RPMI7951 (cell line): ENCODE data around the gene MED26. TPM values are rescaled to one million over a fixed set of nuclear protein-coding genes. Genes with fewer than 3 reads are reported as not detected.
A peak's percentile ranks its signal among the peaks of the same experiment; 100 is the strongest.
"Not testable (repeated sequence)": the region's sequence is repeated elsewhere in the genome, so short reads cannot be mapped to it uniquely, and the experiment has no call there.

ENCODE experiments used
- DNase-seq: peaks from one replicate; pipeline ENCODE4 v3.0.0-alpha.2; 2012; ENCODE audit warnings: low read depth
- total RNA-seq: library from RNA; depleted of rRNA; stranded (reverse); fragments of >200 nt; shearing (Covaris generic); gene quantifications from 2 replicates; pipeline ENCODE4 v1.2.3, GENCODE V29; 2014; rRNA removed

MED26 gene, protein sequence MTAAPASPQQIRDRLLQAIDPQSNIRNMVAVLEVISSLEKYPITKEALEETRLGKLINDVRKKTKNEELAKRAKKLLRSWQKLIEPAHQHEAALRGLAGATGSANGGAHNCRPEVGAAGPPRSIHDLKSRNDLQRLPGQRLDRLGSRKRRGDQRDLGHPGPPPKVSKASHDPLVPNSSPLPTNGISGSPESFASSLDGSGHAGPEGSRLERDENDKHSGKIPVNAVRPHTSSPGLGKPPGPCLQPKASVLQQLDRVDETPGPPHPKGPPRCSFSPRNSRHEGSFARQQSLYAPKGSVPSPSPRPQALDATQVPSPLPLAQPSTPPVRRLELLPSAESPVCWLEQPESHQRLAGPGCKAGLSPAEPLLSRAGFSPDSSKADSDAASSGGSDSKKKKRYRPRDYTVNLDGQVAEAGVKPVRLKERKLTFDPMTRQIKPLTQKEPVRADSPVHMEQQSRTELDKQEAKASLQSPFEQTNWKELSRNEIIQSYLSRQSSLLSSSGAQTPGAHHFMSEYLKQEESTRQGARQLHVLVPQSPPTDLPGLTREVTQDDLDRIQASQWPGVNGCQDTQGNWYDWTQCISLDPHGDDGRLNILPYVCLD
- total RNA-seq = 3.4 and 5.0 TPM in 2 replicates

DNA sequence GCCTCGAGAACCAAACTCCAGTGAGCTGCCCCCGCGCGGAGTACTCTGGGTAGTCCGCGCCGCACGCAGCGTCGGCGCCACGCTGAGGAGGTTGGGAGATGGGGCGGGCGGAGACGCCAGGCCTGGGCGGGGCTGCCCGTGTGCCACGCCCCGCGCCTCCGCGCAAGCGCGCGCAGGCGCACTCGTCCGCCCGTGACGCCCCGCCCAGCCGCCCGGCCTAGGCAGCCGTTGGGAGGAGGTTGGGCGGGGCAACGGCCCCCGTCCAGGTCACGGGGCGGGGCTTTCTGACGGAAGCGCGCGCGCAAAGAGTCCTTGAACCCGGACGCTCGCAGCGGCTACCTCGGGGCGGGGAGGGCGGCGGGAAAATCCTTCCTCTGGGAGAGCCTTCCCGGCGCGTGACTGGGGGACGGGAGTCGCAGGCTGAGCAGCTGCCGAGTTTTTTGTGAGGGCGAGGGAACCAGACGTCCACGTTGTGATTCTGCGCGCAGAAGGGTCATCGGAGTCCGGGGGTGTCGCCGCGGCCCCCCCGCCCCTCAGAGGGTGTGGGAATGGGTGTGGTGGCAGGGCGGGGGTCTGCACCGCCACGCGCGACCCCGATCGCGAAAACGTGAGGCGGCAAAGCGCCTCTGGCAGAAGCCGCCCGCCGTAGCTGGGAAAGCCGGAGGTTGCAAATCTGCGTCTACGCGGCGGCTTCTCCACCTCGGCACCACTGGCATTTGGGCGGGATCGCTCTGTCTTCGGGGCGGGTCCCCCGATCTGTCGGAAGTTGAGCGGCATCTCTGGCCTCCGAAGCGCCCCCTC, at the start of gene MED26:
Gene MED26 (minus strand): TSS at position 22 of the 801 bp plus-strand sequence. CDS start 261 bp downstream, outside the sequence.
- DNase-seq = peak; percentile 89

DNA sequence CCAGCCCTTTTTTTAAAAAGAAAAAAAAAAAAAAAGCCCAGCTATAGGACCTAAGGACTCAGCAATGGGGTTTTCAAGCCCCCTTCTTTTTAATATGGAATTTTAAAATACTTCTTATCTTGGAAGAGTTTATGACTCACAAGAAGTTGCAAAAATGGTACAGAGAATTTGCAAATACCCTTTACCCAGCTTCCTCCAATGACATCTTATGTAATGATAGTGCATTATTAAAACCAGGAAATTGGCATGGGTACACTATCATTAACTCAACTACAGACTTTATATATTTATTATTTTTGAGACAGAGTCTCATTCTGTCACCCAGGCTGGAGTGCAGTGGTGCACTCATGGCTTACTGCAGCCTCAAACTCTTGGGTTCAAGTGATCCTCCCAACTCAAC, 49.1 kb upstream of the MED26 start:
- no peak for DNase-seq

DNA sequence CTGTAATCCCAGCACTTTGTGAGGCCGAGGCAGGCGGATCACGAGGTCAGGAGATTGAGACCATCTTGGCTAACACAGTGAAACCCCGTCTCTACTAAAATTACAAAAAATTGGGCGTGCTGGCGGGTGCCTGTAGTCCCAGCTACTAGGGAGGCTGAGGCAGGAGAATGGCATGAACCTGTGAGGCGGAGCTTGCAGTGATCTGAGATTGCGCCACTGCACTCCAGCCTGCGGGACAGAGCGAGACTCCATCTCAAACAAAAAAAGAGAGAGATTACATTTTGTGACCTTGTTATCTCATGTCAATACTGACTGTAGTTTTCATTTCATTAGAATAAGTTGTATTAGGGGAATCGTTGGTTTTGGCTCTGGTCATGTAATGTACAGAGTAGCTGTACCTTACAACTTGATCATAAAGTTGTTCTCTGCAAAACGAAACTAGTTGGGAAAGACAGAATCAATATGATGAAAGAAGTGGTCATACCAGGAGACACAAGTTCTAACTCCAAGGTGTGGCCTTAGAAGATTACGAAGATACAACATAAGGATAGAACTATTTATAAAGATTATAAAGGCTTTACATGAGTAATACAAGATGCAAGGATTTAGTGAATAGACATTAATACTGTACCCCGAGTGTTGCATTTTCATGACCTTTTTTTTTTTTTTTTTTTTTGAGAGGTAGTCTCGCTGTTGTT, 48.2 kb upstream of the MED26 start:
- DNase-seq = no peak

DNA sequence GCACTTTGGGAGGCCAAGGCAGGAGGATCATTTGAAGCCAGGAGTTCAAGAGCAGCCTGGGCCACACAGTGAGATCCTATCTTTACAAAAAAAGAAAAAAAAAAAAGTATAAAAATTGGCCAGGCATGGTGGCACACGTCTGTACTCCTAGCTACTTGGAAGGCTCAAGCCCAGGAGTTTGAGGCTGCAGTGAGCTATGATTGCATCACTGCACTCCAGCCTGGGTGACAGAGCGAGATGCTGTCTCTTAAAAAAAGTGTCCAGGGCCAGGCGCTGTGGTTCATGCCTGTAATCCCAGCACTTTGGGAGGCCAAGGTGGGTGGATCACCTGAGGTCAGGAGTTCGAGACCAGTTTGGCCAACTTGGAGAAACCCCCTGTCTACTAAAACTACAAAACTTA, 45.8 kb upstream of the MED26 start:
- not testable (repeated sequence) for DNase-seq

DNA sequence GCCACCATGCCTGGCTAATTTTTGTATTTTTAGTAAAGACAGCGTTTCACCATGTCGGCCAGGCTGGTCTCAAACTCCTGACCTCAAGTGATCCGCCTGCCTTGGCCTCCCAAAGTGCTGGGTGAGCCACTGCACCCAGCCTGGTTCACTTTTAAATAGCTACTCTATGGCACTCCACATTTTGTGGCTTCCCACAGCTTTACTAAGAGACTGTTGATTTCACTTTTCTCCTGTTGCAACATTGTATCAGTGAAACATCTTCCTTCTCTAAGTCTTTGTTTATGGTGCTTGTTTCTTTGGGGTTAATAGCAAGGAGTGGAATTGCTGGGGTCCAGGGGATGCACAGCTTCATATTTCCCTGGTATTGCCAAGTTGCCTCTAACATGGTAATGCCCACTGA, 45.2 kb upstream of the MED26 start:
- no peak for DNase-seq

DNA sequence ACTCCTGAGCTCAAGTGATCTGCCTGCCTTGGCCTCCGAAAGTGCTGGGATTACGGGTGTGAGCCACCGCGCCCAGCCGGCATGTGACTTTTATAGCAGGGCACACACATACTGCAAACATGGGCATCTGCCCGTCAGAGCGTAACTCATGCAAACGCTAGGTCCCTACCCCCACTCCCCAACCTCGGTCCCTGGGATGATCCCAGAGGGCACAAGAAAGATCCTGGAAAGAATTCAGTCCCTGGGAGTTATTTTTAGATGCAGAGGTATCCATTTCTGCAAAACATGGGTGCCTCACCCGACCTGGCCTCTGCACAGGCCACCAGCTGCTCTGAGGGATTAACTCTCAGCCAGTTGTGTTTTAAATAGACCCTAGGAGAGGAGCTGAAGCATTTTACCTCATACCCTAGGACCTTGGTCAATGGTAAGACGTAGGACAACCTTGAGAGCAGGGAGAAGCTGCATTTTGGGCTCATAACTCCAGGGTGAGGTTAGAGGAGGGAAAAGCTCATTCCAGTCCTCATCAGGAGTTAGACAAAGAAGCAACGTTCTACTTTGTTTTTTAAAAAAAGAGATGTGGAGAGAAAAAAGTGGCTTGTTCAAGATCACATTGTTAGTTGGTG, 43.8 kb upstream of the MED26 start:
- DNase-seq = no peak

DNA sequence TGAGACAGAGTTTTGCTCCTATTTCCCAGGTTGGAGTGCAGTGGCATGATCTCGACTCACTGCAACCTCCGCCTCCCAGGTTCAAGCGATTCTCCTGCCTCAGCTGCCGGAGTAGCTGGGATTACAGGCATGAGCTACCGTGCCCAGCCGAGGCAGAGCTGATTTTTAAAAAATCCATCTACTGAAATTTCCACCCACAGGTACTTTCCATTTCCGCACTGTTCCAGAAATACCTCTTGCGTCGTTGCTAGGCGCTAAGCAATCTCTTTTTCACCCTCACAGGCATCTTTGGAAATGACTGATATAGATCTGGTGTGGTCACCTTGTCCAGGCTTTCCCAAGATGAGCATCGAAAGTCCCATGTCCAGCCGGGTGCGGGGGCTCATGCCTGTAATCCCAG, 42.3 kb upstream of the MED26 start:
- no peak for DNase-seq

DNA sequence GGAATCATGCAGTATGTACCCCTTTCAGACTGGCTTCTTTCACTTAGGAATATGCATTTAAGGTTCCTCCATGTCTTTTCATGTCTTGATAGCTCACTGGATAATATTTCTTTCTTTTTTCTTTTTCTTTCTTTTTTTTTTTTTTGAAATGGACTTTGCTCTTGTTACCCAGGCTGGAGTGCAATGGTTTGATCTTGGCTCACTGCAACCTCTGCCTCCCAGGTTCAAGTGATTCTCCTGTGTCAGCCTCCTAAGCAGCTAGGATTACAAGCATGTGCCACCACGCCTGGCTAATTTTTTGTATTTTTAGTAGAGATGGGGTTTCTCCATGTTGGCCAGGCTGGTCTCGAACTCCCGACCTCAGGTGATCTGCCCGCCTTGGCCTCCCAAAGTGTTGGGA, 40.7 kb upstream of the MED26 start:
- DNase-seq = not testable (repeated sequence)

DNA sequence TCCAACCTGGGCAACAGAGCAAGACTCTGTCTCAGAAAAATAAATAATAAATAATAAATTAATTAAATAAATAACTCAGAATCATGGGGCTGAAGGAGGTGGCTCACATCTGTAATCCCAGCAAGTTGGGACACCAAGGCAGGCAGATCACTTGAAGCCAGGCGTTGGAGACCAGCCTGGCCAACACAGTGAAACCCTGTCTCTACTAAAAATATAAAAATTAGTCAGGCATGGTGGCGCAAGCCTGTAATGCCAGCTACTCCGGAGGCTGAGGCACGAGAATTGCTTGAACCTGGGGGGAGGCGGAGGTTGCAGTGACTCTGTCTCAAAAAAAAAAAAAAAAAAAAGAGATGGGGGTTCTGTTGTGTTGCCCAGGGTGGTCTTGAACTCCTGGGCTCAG, 40.2 kb upstream of the MED26 start:
- DNase-seq = no peak

DNA sequence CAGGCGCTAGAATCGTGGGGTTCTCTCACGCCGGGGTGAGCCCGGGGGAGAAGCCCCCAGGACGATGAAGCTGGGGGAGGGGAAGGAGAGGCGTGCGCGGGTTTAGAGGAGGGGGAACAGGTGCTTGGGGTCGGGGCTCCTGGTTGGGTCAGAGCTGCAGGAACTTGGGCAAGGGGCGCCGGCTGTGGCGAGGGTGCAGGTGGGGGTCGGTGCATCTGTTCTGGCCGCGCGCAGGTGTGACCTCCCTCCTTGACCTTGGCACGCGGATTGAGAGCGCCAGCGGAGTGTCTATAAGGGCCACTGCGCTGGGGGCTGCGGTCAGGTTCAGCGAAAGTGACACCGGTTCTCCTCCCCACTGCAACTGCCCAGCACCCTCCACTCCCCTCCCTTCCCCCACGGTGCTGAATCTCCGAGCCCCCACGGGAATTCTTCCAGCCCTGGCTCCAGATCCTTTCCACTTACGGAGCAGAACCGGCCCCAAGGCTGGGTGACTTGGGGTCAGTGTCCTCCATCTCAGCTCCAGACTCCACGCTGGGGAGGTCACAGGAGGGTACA, 33.6 kb upstream of the MED26 start:
- no peak for DNase-seq

DNA sequence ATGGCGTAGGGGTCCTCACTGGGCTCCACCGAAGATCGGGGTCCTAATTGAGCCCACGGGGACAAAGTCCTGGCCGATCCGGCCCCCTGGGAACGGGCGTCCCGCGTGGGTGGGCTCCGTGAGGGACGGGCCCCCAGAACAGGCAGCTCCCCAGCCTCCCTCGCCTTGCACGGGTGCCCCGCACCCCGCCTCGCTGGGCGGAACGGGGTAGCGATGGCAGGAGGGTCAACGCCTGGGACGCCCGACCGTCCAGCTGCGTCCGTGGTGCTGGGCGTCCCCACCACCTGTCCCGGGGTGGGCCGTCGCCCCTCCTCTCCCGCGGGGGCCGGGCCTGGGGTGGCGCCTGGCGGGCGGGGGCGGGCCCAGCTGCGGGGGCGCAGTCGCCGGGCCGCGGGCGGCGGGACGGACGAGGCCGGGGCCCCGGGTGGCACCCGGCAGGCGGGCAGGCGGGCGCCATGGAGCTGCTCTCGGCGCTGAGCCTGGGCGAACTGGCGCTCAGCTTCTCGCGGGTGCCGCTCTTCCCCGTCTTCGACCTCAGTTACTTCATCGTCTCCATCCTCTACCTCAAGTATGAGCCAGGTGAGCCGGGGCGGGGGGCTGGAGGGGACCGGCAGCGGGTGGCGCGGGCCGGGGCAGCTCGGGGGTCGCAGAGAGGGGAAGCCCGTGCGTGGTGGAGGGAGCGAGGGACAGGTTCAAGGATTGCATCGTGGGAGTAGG, 32.9 kb upstream of the MED26 start, which contains the start of gene TMEM38A:
Gene TMEM38A (plus strand): TSS at position 377 of the 717 bp plus-strand sequence. CDS start 79 bp downstream, at position 456.
- peak; percentile 36 for DNase-seq

DNA sequence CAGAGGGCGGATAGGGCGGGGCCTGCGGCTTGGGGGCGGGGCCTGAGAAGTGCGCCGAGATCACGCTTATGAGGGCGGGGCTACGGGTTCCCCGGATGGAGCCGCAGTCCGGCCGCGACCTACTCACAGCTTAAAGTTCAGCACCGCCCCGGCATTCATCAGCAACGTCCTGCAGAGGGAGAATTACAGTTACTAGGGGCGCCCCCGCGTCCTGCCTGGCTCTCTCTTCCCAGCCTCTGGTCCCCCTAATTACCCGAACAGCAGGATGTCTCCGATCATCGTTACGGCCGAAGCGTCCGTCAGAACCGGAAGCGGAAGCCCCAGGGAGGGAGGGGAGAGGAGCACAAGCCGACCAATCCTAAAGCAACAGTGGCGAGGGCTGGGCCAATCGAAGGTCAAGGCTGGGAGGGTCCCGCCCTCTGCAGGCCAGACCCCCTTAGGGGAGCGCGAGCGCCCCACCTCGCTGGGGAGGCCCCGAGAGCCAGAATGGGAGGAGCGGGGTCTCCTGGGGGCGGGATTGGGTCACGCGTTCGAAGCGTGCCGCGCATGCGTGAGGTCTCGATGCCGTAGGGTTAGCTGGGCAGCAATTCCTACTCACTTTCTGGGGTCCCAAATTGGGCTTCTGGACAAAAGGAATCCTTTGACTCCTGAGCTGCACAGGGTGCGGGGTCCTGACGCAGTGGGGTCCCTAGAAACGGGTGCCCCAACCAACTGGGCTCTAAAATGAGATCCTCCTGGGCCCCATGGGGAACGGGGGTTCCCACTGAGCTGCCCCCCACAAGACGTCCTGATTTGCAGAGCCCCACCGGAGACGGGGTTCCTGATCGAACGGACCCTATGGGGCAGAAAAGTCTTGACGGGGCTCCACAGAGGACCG, 32.1 kb upstream of the MED26 start, which contains the start of gene SMIM7:
Gene SMIM7 (minus strand): TSS at position 313 of the 877 bp plus-strand sequence. CDS start 34 bp downstream, at position 279.
- DNase-seq = peak; percentile 98

DNA sequence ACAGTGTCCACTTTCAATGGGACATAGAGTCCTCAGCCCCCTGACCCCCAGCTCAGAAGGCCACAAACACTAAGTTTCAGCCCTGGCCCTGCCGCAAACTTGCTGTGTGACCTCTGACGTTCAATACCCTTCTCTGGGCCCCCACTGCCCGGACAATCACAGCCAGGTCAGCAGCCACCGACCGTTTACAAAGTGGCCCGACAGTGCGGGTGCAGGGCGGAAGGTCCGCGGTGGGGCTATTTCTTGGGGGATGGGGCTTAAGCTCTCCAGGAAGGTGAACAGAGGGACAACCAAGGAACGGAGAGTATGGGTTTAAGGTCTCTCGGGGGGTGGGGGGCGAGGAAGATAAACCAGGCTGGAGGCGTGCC, 31.4 kb upstream of the MED26 start:
- DNase-seq = no peak

DNA sequence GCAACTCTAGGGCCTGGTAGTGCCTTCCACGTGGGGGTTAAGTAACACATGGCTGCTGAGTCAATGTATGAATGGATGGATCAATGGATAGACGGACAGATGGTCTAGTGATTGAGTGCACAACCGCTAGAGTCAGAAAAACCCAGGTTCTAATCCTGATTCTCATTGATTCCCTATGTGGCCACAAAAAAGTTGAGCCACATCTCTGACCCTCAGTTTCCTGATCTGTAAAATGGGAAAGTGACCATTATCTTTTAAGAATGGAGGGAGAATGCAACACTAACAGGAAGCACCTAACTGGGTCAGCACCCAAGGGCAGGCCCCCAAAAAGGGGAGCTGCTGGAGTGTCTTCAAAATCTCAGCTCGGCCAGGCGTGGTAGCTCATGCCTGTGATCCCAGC, 29.4 kb upstream of the MED26 start:
- no peak for DNase-seq

DNA sequence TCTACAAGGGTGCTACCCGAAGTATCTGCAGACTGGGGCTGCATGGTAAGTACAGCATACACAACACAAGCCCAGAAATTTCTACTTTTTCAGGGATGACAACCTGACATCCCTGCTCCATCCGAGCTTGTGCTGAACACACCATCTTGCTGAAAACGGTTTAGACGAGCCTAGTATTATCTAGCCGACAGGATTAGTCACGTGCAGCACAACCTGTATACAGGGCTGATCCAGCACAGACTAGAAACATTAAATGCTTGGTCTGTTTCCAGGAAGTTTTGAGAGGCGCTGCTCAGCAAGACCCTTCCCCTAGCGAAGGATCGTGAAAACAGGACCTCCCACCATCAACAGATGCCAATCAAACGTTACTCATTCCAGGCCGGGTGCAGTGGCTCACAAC, 27.7 kb upstream of the MED26 start:
- no peak for DNase-seq

DNA sequence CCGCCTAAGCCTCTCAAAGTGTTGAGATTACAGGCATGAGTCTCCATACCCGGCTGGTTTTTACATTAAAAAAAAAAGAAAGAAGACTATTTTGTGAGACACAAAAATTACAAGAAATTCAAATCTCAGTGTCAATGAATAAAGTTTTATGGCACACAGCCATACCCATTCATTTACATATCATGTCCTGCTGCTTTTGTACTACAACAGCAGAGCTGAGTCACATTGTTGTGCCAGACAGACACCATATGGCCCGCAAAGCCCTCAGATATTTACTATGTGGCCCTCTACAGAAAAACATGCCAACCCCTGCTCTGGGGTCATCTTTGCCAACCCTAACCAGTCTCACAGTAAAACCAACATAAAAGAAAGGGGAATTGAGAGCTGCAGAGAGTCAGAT, 26.6 kb upstream of the MED26 start:
- DNase-seq = peak; percentile 12

DNA sequence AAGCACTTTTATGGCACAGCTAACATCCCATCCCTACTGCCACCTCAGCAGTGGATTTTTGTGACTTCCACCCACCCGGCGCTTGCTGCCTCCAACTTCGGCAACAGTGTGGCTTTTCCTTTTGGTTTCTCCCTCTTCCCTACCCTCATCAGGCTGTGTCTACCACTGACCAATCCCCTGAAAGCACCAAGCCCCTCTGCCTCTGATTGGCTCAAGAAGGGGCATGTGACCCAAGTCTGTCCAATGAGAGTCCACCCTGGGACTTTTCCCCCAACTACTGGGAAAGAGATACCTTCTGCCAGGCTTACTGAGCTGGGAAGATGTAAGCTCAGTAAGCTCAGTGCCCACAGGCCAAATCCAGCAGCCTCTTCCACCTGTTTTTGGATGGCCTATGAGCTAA, 26.1 kb upstream of the MED26 start:
- DNase-seq = peak; percentile 29

DNA sequence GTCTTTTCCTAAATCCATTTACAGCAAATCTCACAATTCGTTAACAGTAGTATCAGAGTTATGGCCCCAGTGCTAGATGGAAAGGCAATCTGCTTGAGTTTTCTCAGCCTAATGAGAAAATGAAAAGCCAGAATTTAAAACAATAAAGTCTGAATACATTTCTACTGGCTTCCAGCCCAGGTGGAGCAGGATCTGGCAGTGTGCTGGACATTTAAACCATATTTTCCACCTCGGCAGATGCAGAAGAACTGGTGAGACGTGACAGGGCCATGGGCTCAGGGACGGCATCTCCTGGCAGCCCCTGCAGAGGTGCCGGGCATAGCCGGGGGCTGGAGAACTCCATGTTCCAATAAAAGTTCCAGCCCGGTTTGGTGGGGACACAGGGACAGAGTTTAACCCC, 24.9 kb upstream of the MED26 start:
- no peak for DNase-seq
